Endothelial cell of umbilical vein (primary cell): ENCODE data around the gene OPCML. TPM values are rescaled to one million over a fixed set of nuclear protein-coding genes. Genes with fewer than 3 reads are reported as not detected.

ENCODE experiments used
- BruUV-seq: library from RNA; stranded (reverse); fragments of 400-500 nt; replicated peaks from 2 replicates; lab custom pipeline; 2021; lab: Mats Ljungman, UMichigan
- CTCF ChIA-PET: fragments of 300-600, 350-600 bp; sonication (Branson Sonifier 250); formaldehyde crosslinking; loops from one replicate; lab custom pipeline; 2021; ENCODE audit warnings: antibody characterized with exemption, inconsistent platforms; lab: Charles Lee
- POLR2A ChIA-PET: fragments of 300-600, 350-600 bp; sonication (Branson Sonifier 250); formaldehyde crosslinking; loops from one replicate; lab custom pipeline; 2021; ENCODE audit warnings: antibody characterized with exemption, inconsistent platforms; lab: Charles Lee
- DNase-seq: peaks from one replicate; pipeline ENCODE4 v3.0.0-alpha.2; 2011; ENCODE audit warnings: low read depth, low spot score
- FAIRE-seq: peaks from 2 replicates; lab custom pipeline; 2011; peaks lifted over from hg19 to GRCh38; lab: Jason Lieb, UNC
- H2AFZ ChIP-seq: 2 replicates; pipeline ENCODE4 v1.6.0; 2012; ENCODE audit warnings: low read depth, low read length, control low read depth, inconsistent platforms
- H3K27ac ChIP-seq: 2 replicates; pipeline ENCODE4 v1.5.1; 2011; ENCODE audit warnings: low read depth, mild to moderate bottlenecking, control low read depth, low read length, moderate library complexity; ENCODE audit not compliant: insufficient read depth
- H3K27me3 ChIP-seq, 2 experiments: 2 replicates each; pipeline versions ENCODE4 v1.6.0 to v1.6.1; 2011; ENCODE audit warnings: low read length in 2 of 2, mixed read lengths in 1 of 2; ENCODE audit not compliant: control insufficient read depth in 2 of 2, insufficient read depth in 2 of 2
- H3K36me3 ChIP-seq, 2 experiments: 2 replicates in 1 of 2; 3 replicates in 1 of 2; pipeline ENCODE4 v1.5.1; 2011; ENCODE audit warnings: low read length in 2 of 2, mild to moderate bottlenecking in 1 of 2, moderate library complexity in 1 of 2; ENCODE audit not compliant: control insufficient read depth in 2 of 2, insufficient read depth in 2 of 2; ENCODE audit errors: extremely low read depth in 1 of 2
- H3K4me1 ChIP-seq: 3 replicates; pipeline ENCODE4 v1.5.1; 2011; ENCODE audit warnings: mild to moderate bottlenecking, low read length; ENCODE audit not compliant: control insufficient read depth, insufficient read depth; ENCODE audit errors: extremely low read depth
- H3K4me2 ChIP-seq: 2 replicates; pipeline ENCODE4 v1.6.1; 2011; ENCODE audit warnings: low read length, control low read depth, mixed read lengths; ENCODE audit not compliant: insufficient read depth
- H3K4me3 ChIP-seq, 3 experiments: fragments of 200-600 bp in 1 of 3; sonication (generic), shearing (Covaris generic) in 1 of 3; replicated peaks in 1 of 3; 2 replicates each; pipeline ENCODE4 v1.5.1; 2011 to 2016; ENCODE audit warnings: control low read depth in 3 of 3, low read length in 3 of 3, mild to moderate bottlenecking in 2 of 3, inconsistent platforms in 1 of 3, low read depth in 1 of 3, moderate library complexity in 1 of 3; ENCODE audit not compliant: insufficient read depth in 1 of 3
- H3K79me2 ChIP-seq: 2 replicates; pipeline ENCODE4 v1.6.0; 2012; ENCODE audit warnings: low read length, inconsistent platforms; ENCODE audit not compliant: control insufficient read depth, insufficient read depth
- H3K9ac ChIP-seq: replicated peaks from 2 replicates; pipeline ENCODE3; 2011; ENCODE audit warnings: low read length, control low read depth; ENCODE audit not compliant: insufficient read depth; ENCODE audit errors: extremely low read depth
- H3K9me1 ChIP-seq: replicated peaks from 3 replicates; pipeline ENCODE4 v1.6.0; 2011; ENCODE audit warnings: mild to moderate bottlenecking, low read length; ENCODE audit not compliant: control insufficient read depth, insufficient read depth; ENCODE audit errors: extremely low read depth
- H3K9me3 ChIP-seq: replicated peaks from 2 replicates; pipeline ENCODE4 v1.5.1; 2012; ENCODE audit warnings: low read length, inconsistent platforms; ENCODE audit not compliant: control insufficient read depth, insufficient read depth
- H4K20me1 ChIP-seq: replicated peaks from 2 replicates; pipeline ENCODE3; 2011; ENCODE audit warnings: mild to moderate bottlenecking, low read length; ENCODE audit not compliant: control insufficient read depth, insufficient read depth; ENCODE audit errors: extremely low read depth
- EZH2 ChIP-seq: IDR thresholded peaks from 2 replicates; pipeline ENCODE4 v1.6.1; 2012; ENCODE audit warnings: borderline replicate concordance, low read depth, mild to moderate bottlenecking, moderate library complexity, low read length, inconsistent platforms; ENCODE audit not compliant: severe bottlenecking
- FOS ChIP-seq: IDR thresholded peaks from 2 replicates; pipeline ENCODE4 v1.6.1; 2011; ENCODE audit warnings: mild to moderate bottlenecking, low read length, moderate library complexity, borderline replicate concordance; ENCODE audit not compliant: insufficient read depth
- GATA2 ChIP-seq: IDR thresholded peaks from 2 replicates; pipeline ENCODE4 v1.7.0; 2011; ENCODE audit warnings: low read depth, mild to moderate bottlenecking, moderate library complexity, mixed read lengths, low read length; ENCODE audit not compliant: insufficient read length, insufficient read depth
- JUN ChIP-seq: IDR thresholded peaks from 2 replicates; pipeline ENCODE4 v1.6.1; 2011; ENCODE audit warnings: borderline replicate concordance, low read depth; ENCODE audit not compliant: insufficient read length, insufficient read depth
- MYC ChIP-seq: IDR thresholded peaks from one replicate; pipeline ENCODE4 v1.6.1; 2011; ENCODE audit warnings: mild to moderate bottlenecking, low read depth, low read length
- POLR2A ChIP-seq: IDR thresholded peaks from 2 replicates; pipeline ENCODE4 v1.6.1; 2012; ENCODE audit warnings: low read depth, mild to moderate bottlenecking, control low read depth, low read length
- POLR2AphosphoS5 ChIP-seq: IDR thresholded peaks from 2 replicates; pipeline ENCODE4 v1.6.1; 2012; ENCODE audit warnings: low read depth, mild to moderate bottlenecking, control low read depth, low read length, moderate library complexity; ENCODE audit not compliant: insufficient read depth
- dilution Hi-C: fragments of 300-500 bp; cut with MboI; formaldehyde crosslinking; loops from one replicate; pipeline ENCODE4 v1.15.0; 2019; ENCODE audit warnings: low sequenced_read_pairs; ENCODE audit not compliant: extremely low pct_ligation_motif_present
- intact Hi-C: fragments of 100-400 bp; cut with micrococcal nuclease; formaldehyde crosslinking; loops from one replicate; pipeline ENCODE4 v1.10.0; 2022
- polyA plus RNA-seq, 4 experiments: library from polyadenylated mRNA; depleted of rRNA in 3 of 4; stranded (reverse) in 3 of 4; unstranded in 1 of 4; fragments of >200 nt; gene quantifications; 2 replicates each; pipeline versions ENCODE4 v1.2.1 to v1.2.3, GENCODE V29; 2011 to 2012; ENCODE audit warnings: missing spikeins in 1 of 4
- total RNA-seq: library from RNA; stranded (reverse); gene quantifications from 2 replicates; pipeline ENCODE4 v1.2.3, GENCODE V29; 2021
- TF ChIP-seq, protein P1 (sequence below), 2 donors: IDR thresholded peaks; 1 replicate in 1 of 2; 2 replicates in 1 of 2; pipeline ENCODE4 v1.5.1; 2011; ENCODE audit warnings: low read length in 2 of 2, mild to moderate bottlenecking in 2 of 2, moderate library complexity in 2 of 2, control low read depth in 1 of 2, inconsistent platforms in 1 of 2, low read depth in 1 of 2; ENCODE audit not compliant: insufficient read depth in 1 of 2; ENCODE audit errors: extremely low read depth in 1 of 2
- TF ChIP-seq, protein P2 (sequence below): IDR thresholded peaks from 2 replicates; pipeline ENCODE4 v1.6.1; 2011; ENCODE audit not compliant: insufficient read depth, insufficient read length

OPCML gene
- total and polyA plus RNA-seq, 2 donors (not counting 3 experiments of a cell fraction or from before 2014, with no cell fraction given) = not detected

DNA sequence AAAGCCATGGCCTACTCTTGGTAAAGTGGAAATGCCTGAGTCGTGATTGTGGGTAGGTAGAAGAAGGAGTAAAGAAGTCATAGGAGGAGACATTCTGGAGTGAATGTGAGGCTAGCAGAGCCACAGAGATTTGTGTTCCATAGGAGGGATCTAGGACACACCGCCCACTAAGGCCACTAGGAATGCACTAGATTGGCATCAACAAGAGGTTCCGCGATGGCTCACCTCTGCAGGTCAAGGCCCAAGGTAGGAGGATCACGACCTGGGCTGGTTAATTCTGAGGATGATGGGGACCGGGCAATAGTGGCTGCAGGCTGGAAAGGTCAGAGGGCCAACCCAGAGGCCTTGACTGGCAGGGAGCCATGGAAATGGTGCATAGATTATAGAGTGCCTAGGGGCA is 48.8 kb upstream of the OPCML start:
- FAIRE-seq = no peak
- CTCF ChIA-PET = no interaction called here
- intact Hi-C loops = no loop called here

More for the DNA sequence above, 48.8 kb upstream of the OPCML start:
- Histone ChIP-seq H4K20me1 (no peaks in the 10 kb centered on the region), H3K27ac (no peak overlapping the region), H3K9me1 (no peaks in the 10 kb centered on the region), H3K9ac (no peak overlapping the region), H3K9me3 (peaks cover 4% of the 10 kb centered on the region), H3K27me3 (no peaks in the 10 kb centered on the region), H3K4me3 (no peak overlapping the region), H3K36me3 (no peaks in the 10 kb centered on the region), H3K4me1 (no peaks in the 10 kb centered on the region), H3K79me2 (no peaks in the 10 kb centered on the region), H2AFZ (no peak overlapping the region), H3K4me2 (no peak overlapping the region)
- no peak for TF ChIP-seq GATA2
- TF ChIP-seq, protein P1, sequence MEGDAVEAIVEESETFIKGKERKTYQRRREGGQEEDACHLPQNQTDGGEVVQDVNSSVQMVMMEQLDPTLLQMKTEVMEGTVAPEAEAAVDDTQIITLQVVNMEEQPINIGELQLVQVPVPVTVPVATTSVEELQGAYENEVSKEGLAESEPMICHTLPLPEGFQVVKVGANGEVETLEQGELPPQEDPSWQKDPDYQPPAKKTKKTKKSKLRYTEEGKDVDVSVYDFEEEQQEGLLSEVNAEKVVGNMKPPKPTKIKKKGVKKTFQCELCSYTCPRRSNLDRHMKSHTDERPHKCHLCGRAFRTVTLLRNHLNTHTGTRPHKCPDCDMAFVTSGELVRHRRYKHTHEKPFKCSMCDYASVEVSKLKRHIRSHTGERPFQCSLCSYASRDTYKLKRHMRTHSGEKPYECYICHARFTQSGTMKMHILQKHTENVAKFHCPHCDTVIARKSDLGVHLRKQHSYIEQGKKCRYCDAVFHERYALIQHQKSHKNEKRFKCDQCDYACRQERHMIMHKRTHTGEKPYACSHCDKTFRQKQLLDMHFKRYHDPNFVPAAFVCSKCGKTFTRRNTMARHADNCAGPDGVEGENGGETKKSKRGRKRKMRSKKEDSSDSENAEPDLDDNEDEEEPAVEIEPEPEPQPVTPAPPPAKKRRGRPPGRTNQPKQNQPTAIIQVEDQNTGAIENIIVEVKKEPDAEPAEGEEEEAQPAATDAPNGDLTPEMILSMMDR (IDR thresholded peaks at IDR 0.05; ENCODE audit: extremely low read depth in 1 of 2, insufficient read depth in 1 of 2, low read depth in 1 of 2, low read length in 2 of 2) = no peak
- no peak for TF ChIP-seq MYC
- TF ChIP-seq, protein P2, sequence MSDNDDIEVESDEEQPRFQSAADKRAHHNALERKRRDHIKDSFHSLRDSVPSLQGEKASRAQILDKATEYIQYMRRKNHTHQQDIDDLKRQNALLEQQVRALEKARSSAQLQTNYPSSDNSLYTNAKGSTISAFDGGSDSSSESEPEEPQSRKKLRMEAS = no peak
- TF ChIP-seq EZH2 = no peak
- no peak for TF ChIP-seq JUN
- TF ChIP-seq FOS = no peak
- TF ChIP-seq POLR2AphosphoS5 = no peak
- no peak for TF ChIP-seq POLR2A
- dilution Hi-C loops = no loop called here
- POLR2A ChIA-PET = no interaction called here
- no peak for DNase-seq
- BruUV-seq = no TSS peak
